IMR-90 (cell line): Measurements from ENCODE around the gene INPP5B. TPM values are rescaled to one million over a fixed set of nuclear protein-coding genes. Genes with fewer than 3 reads are reported as not detected.

Experiments
- ATAC-seq: fragments of 200-7000 bp; cut with Tn5 transposase; 2 replicates; pipeline ENCODE4 v1.9.1; 2020; ENCODE audit warnings: low read depth, mild to moderate bottlenecking, moderate library complexity
- BruUV-seq: library from RNA; stranded (reverse); fragments of 400-500 nt; replicated peaks from 2 replicates; lab custom pipeline; 2021; lab: Mats Ljungman, UMichigan
- CTCF ChIA-PET: fragments of 300-600 bp; formaldehyde crosslinking; extraction: SDS; loops from one replicate; lab custom pipeline; 2021; ENCODE audit warnings: antibody characterized with exemption; lab: Yijun Ruan, JAX
- POLR2A ChIA-PET: fragments of 300-600 bp; sonication (Branson Sonifier 250); formaldehyde crosslinking; loops from one replicate; lab custom pipeline; 2022; ENCODE audit warnings: antibody characterized with exemption; ENCODE audit not compliant: unreplicated experiment; lab: Charles Lee
- DNase-seq: peaks from one replicate; pipeline ENCODE4 v3.0.0; 2013
- H2AFZ ChIP-seq: replicated peaks from 2 replicates; pipeline ENCODE3; 2013; ENCODE audit warnings: low read length, mild to moderate bottlenecking; ENCODE audit not compliant: poor library complexity
- H2AK5ac ChIP-seq: 2 replicates; pipeline ENCODE4 v1.6.1; 2013; ENCODE audit warnings: low read depth, low read length, inconsistent platforms
- H2AK9ac ChIP-seq: replicated peaks from 2 replicates; pipeline ENCODE3; 2013; ENCODE audit warnings: mild to moderate bottlenecking, low read depth, low read length, moderate library complexity; ENCODE audit not compliant: poor library complexity
- H2BK120ac ChIP-seq: 2 replicates; pipeline ENCODE4 v1.6.1; 2013; ENCODE audit warnings: low read depth, low read length, inconsistent platforms
- H2BK15ac ChIP-seq: 3 replicates; pipeline ENCODE4 v1.6.1; 2013; ENCODE audit warnings: low read depth, low read length, inconsistent platforms
- H2BK20ac ChIP-seq: 2 replicates; pipeline ENCODE4 v1.6.1; 2013; ENCODE audit warnings: low read depth, mild to moderate bottlenecking, inconsistent platforms, low read length, moderate library complexity
- H2BK5ac ChIP-seq: 2 replicates; pipeline ENCODE4 v1.6.1; 2013; ENCODE audit warnings: mild to moderate bottlenecking, low read depth, low read length, inconsistent platforms; ENCODE audit not compliant: poor library complexity, severe bottlenecking
- H3K14ac ChIP-seq: replicated peaks from 2 replicates; pipeline ENCODE4 v1.6.1; 2013; ENCODE audit warnings: low read depth, low read length, inconsistent platforms
- H3K18ac ChIP-seq: 2 replicates; pipeline ENCODE4 v1.6.1; 2013; ENCODE audit warnings: low read depth, low read length, control low read depth
- H3K23ac ChIP-seq: 2 replicates; pipeline ENCODE4 v1.6.1; 2013; ENCODE audit warnings: low read depth, low read length, inconsistent platforms
- H3K27ac ChIP-seq: 2 replicates; pipeline ENCODE4 v1.5.1; 2013; ENCODE audit warnings: mild to moderate bottlenecking, control low read depth, low read length; ENCODE audit not compliant: insufficient read depth
- H3K27me3 ChIP-seq: 2 replicates; pipeline ENCODE4 v1.6.1; 2013; ENCODE audit warnings: low read length; ENCODE audit not compliant: control insufficient read depth, insufficient read depth
- H3K36me3 ChIP-seq: 2 replicates; pipeline ENCODE4 v1.6.1; 2013; ENCODE audit warnings: low read length, mixed read lengths; ENCODE audit not compliant: control insufficient read depth, insufficient read depth
- H3K4ac ChIP-seq: 2 replicates; pipeline ENCODE4 v1.6.1; 2013; ENCODE audit warnings: low read depth, low read length, inconsistent platforms
- H3K4me1 ChIP-seq: 2 replicates; pipeline ENCODE4 v1.6.1; 2013; ENCODE audit warnings: low read length, mixed read lengths; ENCODE audit not compliant: control insufficient read depth, insufficient read depth
- H3K4me2 ChIP-seq: 2 replicates; pipeline ENCODE4 v1.6.1; 2013; ENCODE audit warnings: low read depth, mild to moderate bottlenecking, control low read depth, low read length, moderate library complexity
- H3K4me3 ChIP-seq: 2 replicates; pipeline ENCODE4 v1.5.1; 2013; ENCODE audit warnings: low read depth, mild to moderate bottlenecking, control low read depth, low read length, moderate library complexity; ENCODE audit not compliant: insufficient read depth
- H3K56ac ChIP-seq: 2 replicates; pipeline ENCODE4 v1.6.1; 2013; ENCODE audit warnings: low read length, inconsistent platforms; ENCODE audit not compliant: insufficient read depth; ENCODE audit errors: extremely low read depth
- H3K79me1 ChIP-seq, 2 experiments: 2 replicates each; pipeline ENCODE4 v1.6.1; 2013; ENCODE audit warnings: low read length in 2 of 2, inconsistent platforms in 1 of 2, low read depth in 1 of 2
- H3K9ac ChIP-seq: 2 replicates; pipeline ENCODE4 v1.6.1; 2013; ENCODE audit warnings: low read depth, low read length, control low read depth
- H3K9me1 ChIP-seq: 2 replicates; pipeline ENCODE4 v1.6.1; 2013; ENCODE audit warnings: low read length, inconsistent platforms; ENCODE audit not compliant: insufficient read depth
- H3K9me3 ChIP-seq: 2 replicates; pipeline ENCODE4 v1.6.1; 2013; ENCODE audit warnings: low read length; ENCODE audit not compliant: control insufficient read depth, insufficient read depth
- H4K20me1 ChIP-seq: 2 replicates; pipeline ENCODE4 v1.6.1; 2013; ENCODE audit warnings: low read length, inconsistent platforms; ENCODE audit not compliant: insufficient read depth
- H4K5ac ChIP-seq: 2 replicates; pipeline ENCODE4 v1.6.1; 2013; ENCODE audit warnings: mild to moderate bottlenecking, low read depth, low read length, control low read depth
- H4K8ac ChIP-seq, 2 experiments: 2 replicates each; pipeline ENCODE4 v1.6.1; 2013; ENCODE audit warnings: low read depth in 2 of 2, low read length in 2 of 2, control low read depth in 1 of 2, inconsistent platforms in 1 of 2
- H4K91ac ChIP-seq: 2 replicates; pipeline ENCODE4 v1.6.1; 2013; ENCODE audit warnings: low read depth, low read length, inconsistent platforms; ENCODE audit not compliant: insufficient read depth
- BHLHE40 ChIP-seq: fragments of 150-350 bp; IDR thresholded peaks from 2 replicates; pipeline ENCODE4 v1.6.1; 2016; ENCODE audit warnings: mild to moderate bottlenecking, low read depth, low read length
- CEBPB ChIP-seq: IDR thresholded peaks from 2 replicates; pipeline ENCODE4 v1.6.1; 2012; ENCODE audit warnings: low read depth, low read length, improper control_type of control experiment
- CHD1 ChIP-seq: IDR thresholded peaks from 2 replicates; pipeline ENCODE4 v1.6.1; 2012; ENCODE audit warnings: low read depth, low read length, improper control_type of control experiment
- CTCF ChIP-seq: conservative IDR thresholded peaks from 2 replicates; pipeline ENCODE4 v1.5.1; 2012; ENCODE audit warnings: mild to moderate bottlenecking, low read depth, low read length, improper control_type of control experiment
- ELK1 ChIP-seq: fragments of 150-350 bp; IDR thresholded peaks from 2 replicates; pipeline ENCODE4 v1.6.1; 2016; ENCODE audit warnings: low read depth, mild to moderate bottlenecking, low read length, moderate library complexity, borderline replicate concordance
- FOS ChIP-seq: fragments of 150-350 bp; IDR thresholded peaks from 2 replicates; pipeline ENCODE4 v1.6.1; 2016; ENCODE audit warnings: low read depth, low read length
- MAFK ChIP-seq: IDR thresholded peaks from 2 replicates; pipeline ENCODE4 v1.6.1; 2012; ENCODE audit warnings: low read depth, low read length, improper control_type of control experiment
- MAZ ChIP-seq: IDR thresholded peaks from 2 replicates; pipeline ENCODE4 v1.6.1; 2012; ENCODE audit warnings: low read depth, mild to moderate bottlenecking, low read length, improper control_type of control experiment, moderate library complexity, borderline replicate concordance
- NFE2L2 ChIP-seq: fragments of 150-350 bp; IDR thresholded peaks from 2 replicates; pipeline ENCODE4 v1.6.1; 2016; ENCODE audit warnings: low read depth, mild to moderate bottlenecking, low read length
- POLR2A ChIP-seq: IDR thresholded peaks from 2 replicates; pipeline ENCODE4 v1.6.1; 2012; ENCODE audit warnings: mild to moderate bottlenecking, low read depth, low read length
- RAD21 ChIP-seq: IDR thresholded peaks from 2 replicates; pipeline ENCODE4 v1.6.1; 2012; ENCODE audit warnings: low read length, improper control_type of control experiment
- RFX5 ChIP-seq: IDR thresholded peaks from 2 replicates; pipeline ENCODE4 v1.8.0; 2012; ENCODE audit warnings: low read depth, mild to moderate bottlenecking, low read length, moderate library complexity
- SMC3 ChIP-seq: fragments of 150-350 bp; IDR thresholded peaks from 2 replicates; pipeline ENCODE4 v1.6.1; 2016; ENCODE audit warnings: low read depth, mild to moderate bottlenecking, antibody characterized with exemption, low read length, moderate library complexity
- USF2 ChIP-seq: fragments of 150-350 bp; IDR thresholded peaks from 2 replicates; pipeline ENCODE4 v1.6.1; 2017; ENCODE audit warnings: mild to moderate bottlenecking, antibody characterized with exemption, low read length, low read depth
- WGBS, 2 experiments: methylation state at CpG; one replicate each; pipeline versions ENCODE4 v1.1.5 to v1.1.7; 2013; ENCODE audit warnings: missing lambda C conversion rate in 2 of 2; ENCODE audit not compliant: insufficient read length in 1 of 2; ENCODE audit errors: extremely low coverage in 2 of 2; 5-methylcytosine and 5-hydroxymethylcytosine counted together
- dilution Hi-C: fragments of 300-500 bp; cut with HindIII; formaldehyde crosslinking; loops from one replicate; pipeline ENCODE4 v1.14.3; 2018; ENCODE audit warnings: low sequenced_read_pairs; ENCODE audit not compliant: unreplicated experiment
- in situ Hi-C: fragments of 300-500 bp; cut with MboI; formaldehyde crosslinking; loops from 3 replicates; pipeline ENCODE4 v1.14.3; 2019; ENCODE audit warnings: low sequenced_read_pairs, inconsistent platforms, mixed read lengths
- intact Hi-C: fragments of 100-400 bp; cut with micrococcal nuclease; formaldehyde crosslinking; loops from 2 replicates; pipeline ENCODE4 v1.10.0; 2022
- polyA plus RNA-seq, 3 experiments: library from polyadenylated mRNA; depleted of rRNA; stranded (reverse); fragments of >200 nt; gene quantifications; 2 replicates each; pipeline ENCODE4 v1.2.3, GENCODE V29; 2012; ENCODE audit warnings: low replicate concordance in 1 of 3
- total RNA-seq: library from RNA; depleted of rRNA; stranded (reverse); fragments of >200 nt; gene quantifications from 2 replicates; pipeline ENCODE4 v1.2.3, GENCODE V29; 2012

The INPP5B gene
- total and polyA plus RNA-seq, 2 of the 4 experiments (the other 2 are of a cell fraction), result 9.4 to 20.4 TPM

GRCh38 chr1:37872692-37873091, 74.2 kb downstream of the INPP5B start:
- H3K4me3 ChIP-seq, result no peak overlapping the region
- DNase-seq (no peak), ATAC-seq (no peak)
- H2BK5ac ChIP-seq, result no peak overlapping the region
- no peak overlapping the region for H2AK5ac ChIP-seq
- no peaks in the 10 kb centered on the region for H3K4me1 ChIP-seq
- no CpG with 5 or more reads among the region's 1 CpG for WGBS, 2 experiments
- H3K4me2 ChIP-seq, result no peak overlapping the region
- H2BK20ac ChIP-seq, result no peak overlapping the region
- H2BK15ac ChIP-seq, result no peak overlapping the region
- no peak overlapping the region for H3K14ac ChIP-seq
- no peaks in the 10 kb centered on the region for H3K9me3 ChIP-seq
- H3K9ac ChIP-seq, result no peak overlapping the region
- no peaks in the 10 kb centered on the region for H3K27me3 ChIP-seq
- no peak overlapping the region for H2BK120ac ChIP-seq
- no peaks in the 10 kb centered on the region; a peak in 2 of 4 replicates for H3K79me1 ChIP-seq
- H4K5ac ChIP-seq, result no peak overlapping the region
- no peak overlapping the region for H3K4ac ChIP-seq
- H4K8ac ChIP-seq, result no peak overlapping the region
- dilution Hi-C loops, result no loop called here
- no peak overlapping the region for H3K56ac ChIP-seq
- ChIA-PET CTCF (no interaction called here), POLR2A (interaction anchor here (0.6 kb wide), 1 partner anchor 65 kb away, joined by 3 read pairs; the partner anchor contains the start of genes C1orf122 and YRDC)
- no peak overlapping the region for H3K23ac ChIP-seq
- H4K91ac ChIP-seq, result no peak overlapping the region
- peaks cover 47% of the 10 kb centered on the region for H3K36me3 ChIP-seq
- intact Hi-C loops, result no loop called here
- H2AK9ac ChIP-seq, result no peak overlapping the region
- no peaks in the 10 kb centered on the region for H4K20me1 ChIP-seq
- no peak overlapping the region for H3K27ac ChIP-seq
- H2AFZ ChIP-seq, result no peak overlapping the region
- no TSS peak for BruUV-seq
- no peak overlapping the region for H3K18ac ChIP-seq
- no peak for TF ChIP-seq MAFK
- no peak for TF ChIP-seq FOS
- TF ChIP-seq RFX5, result no peak
- no peak for TF ChIP-seq CHD1
- no peak for TF ChIP-seq MAZ
- TF ChIP-seq SMC3, result no peak
- no peak for TF ChIP-seq ELK1
- no peak for TF ChIP-seq BHLHE40
- TF ChIP-seq POLR2A, result no peak
- TF ChIP-seq USF2, result no peak
- TF ChIP-seq CTCF, result no peak
- no peak for TF ChIP-seq NFE2L2
- no peak for TF ChIP-seq RAD21
- no peak for TF ChIP-seq CEBPB
- no peaks in the 10 kb centered on the region for H3K9me1 ChIP-seq
- in situ Hi-C loops, result no loop called here
